Thyroid gland (tissue), 4 donors: ENCODE data around the gene SAFB2. TPM values are rescaled to one million over a fixed set of nuclear protein-coding genes. Genes with fewer than 3 reads are reported as not detected.
A peak's percentile ranks its signal among the peaks of the same experiment; 100 is the strongest.

Experiments
- DNase-seq, 2 donors: peaks; one replicate each; pipeline ENCODE4 v3.0.0-alpha.2; 2019
- H3K27ac ChIP-seq, 3 donors: fragments of 200-600 bp; sonication (generic); 1 replicate in 2 of 3; 2 replicates in 1 of 3; pipeline ENCODE4 v1.5.1; 2016 to 2019; ENCODE audit warnings: mild to moderate bottlenecking in 1 of 3, moderate library complexity in 1 of 3
- H3K27me3 ChIP-seq: fragments of 200-600 bp; sonication (generic); one replicate; pipeline ENCODE4 v1.5.1; 2019
- H3K36me3 ChIP-seq, 2 donors: fragments of 200-600 bp; sonication (generic); one replicate each; pipeline ENCODE4 v1.5.1; 2016 to 2019
- H3K4me1 ChIP-seq, 2 donors: fragments of 200-600 bp; sonication (generic); one replicate each; pipeline ENCODE4 v1.5.1; 2017 to 2019
- H3K4me3 ChIP-seq, 3 donors: fragments of 200-600 bp; sonication (generic); replicated peaks in 1 of 3; 1 replicate in 2 of 3; 2 replicates in 1 of 3; pipeline ENCODE4 v1.5.1; 2016; ENCODE audit warnings: mild to moderate bottlenecking in 1 of 3
- H3K9me3 ChIP-seq: fragments of 200-600 bp; sonication (generic); one replicate; pipeline ENCODE4 v1.5.1; 2017
- POLR2A ChIP-seq, 2 donors: fragments of 450-650 bp; IDR thresholded peaks; one replicate each; pipeline ENCODE4 v1.6.1; 2017; ENCODE audit warnings: antibody characterized with exemption in 2 of 2, mild to moderate bottlenecking in 2 of 2, moderate library complexity in 1 of 2
- WGBS, 2 donors: methylation state at CpG; one replicate each; pipeline ENCODE4 v1.1.5; 2017; 5-methylcytosine and 5-hydroxymethylcytosine counted together
- intact Hi-C: fragments of 100-400 bp; cut with DNase I; formaldehyde crosslinking; loops from one replicate; pipeline ENCODE4 v1.15.1; 2023
- total RNA-seq, 4 donors: library from RNA; depleted of rRNA; stranded (reverse); fragments of >200 nt; gene quantifications; one replicate each; pipeline ENCODE4 v1.2.3, GENCODE V29; 2016
- TF ChIP-seq, protein P1 (sequence below), 6 experiments: fragments of 200-600 bp in 3 of 6; fragments of 450-650 bp in 3 of 6; sonication (generic) in 3 of 6; IDR thresholded peaks; one replicate each; pipeline ENCODE4 v1.5.1; 2016 to 2019; ENCODE audit warnings: antibody characterized with exemption in 6 of 6, mild to moderate bottlenecking in 2 of 6, inconsistent platforms in 1 of 6, moderate library complexity in 1 of 6

SAFB2 gene
- total RNA-seq, 4 donors from 2014 or later, result 52.2 to 74.5 (median 65.3) TPM

DNA sequence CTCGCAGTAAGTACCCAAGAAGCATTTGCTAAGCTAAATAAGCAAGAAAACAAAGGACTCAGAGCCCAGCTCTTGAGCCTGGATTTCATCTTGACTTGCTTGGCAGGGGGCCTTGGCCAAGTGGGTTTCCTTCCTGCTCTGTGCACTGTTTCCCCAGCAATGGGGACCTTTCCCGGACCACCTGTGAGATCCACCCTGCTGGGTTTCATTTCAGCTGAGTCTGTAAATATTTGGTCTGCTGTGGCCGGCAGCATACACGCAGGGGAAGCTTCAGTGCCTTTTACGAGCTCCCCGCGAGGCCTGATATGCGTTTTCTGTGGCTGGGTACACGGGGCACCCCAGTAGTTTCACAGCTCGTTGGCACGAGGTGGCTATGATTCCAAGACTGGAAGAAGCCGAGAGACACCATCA is 42.4 kb downstream of the SAFB2 start:
- H3K27ac ChIP-seq, result peak overlapping the region in 2 of 3 donors; percentile 15 to 19
- H3K4me1 ChIP-seq, result peaks cover 13 to 42% of the 10 kb centered on the region in 2 donors
- 26 to 34% methylated on average over 12 of the region's 12 CpGs for WGBS, 2 donors
- no peaks in the 10 kb centered on the region for H3K27me3 ChIP-seq
- DNase-seq, result peak; percentile 65 to 76
- H3K4me3 ChIP-seq, result no peak overlapping the region
- no peaks in the 10 kb centered on the region for H3K36me3 ChIP-seq
- no peaks in the 10 kb centered on the region for H3K9me3 ChIP-seq
- intact Hi-C loops, result no loop called here
- no peak for TF ChIP-seq POLR2A (IDR thresholded peaks at IDR 0.05)
- TF ChIP-seq, protein P1, sequence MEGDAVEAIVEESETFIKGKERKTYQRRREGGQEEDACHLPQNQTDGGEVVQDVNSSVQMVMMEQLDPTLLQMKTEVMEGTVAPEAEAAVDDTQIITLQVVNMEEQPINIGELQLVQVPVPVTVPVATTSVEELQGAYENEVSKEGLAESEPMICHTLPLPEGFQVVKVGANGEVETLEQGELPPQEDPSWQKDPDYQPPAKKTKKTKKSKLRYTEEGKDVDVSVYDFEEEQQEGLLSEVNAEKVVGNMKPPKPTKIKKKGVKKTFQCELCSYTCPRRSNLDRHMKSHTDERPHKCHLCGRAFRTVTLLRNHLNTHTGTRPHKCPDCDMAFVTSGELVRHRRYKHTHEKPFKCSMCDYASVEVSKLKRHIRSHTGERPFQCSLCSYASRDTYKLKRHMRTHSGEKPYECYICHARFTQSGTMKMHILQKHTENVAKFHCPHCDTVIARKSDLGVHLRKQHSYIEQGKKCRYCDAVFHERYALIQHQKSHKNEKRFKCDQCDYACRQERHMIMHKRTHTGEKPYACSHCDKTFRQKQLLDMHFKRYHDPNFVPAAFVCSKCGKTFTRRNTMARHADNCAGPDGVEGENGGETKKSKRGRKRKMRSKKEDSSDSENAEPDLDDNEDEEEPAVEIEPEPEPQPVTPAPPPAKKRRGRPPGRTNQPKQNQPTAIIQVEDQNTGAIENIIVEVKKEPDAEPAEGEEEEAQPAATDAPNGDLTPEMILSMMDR (IDR thresholded peaks at IDR 0.05), result no peak

DNA sequence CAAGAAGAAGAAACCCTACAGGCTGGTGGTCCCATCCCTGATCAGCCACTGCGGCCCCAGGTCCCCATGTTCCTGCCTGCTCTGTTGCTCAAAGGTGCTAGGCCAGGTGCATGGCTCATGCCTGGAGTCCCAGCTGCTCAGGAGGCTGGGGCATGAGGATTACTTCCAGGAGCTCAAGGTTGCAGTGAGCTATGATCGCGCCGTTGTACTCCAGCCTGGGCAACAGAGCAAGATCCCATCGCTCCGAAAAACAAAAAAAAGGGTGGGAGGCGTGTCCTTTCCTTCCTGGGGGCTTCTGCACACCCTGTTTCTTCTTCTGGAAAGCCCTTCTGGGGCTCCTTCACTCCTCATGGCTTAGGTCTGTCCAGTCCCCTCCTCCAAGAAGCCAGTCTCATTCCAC is 42.9 kb downstream of the SAFB2 start:
- peak overlapping the region in 1 of 3 donors; percentile 15 for H3K27ac ChIP-seq
- WGBS, 2 donors, result 84 to 94% methylated on average over 6 to 7 of the region's 7 CpGs

DNA sequence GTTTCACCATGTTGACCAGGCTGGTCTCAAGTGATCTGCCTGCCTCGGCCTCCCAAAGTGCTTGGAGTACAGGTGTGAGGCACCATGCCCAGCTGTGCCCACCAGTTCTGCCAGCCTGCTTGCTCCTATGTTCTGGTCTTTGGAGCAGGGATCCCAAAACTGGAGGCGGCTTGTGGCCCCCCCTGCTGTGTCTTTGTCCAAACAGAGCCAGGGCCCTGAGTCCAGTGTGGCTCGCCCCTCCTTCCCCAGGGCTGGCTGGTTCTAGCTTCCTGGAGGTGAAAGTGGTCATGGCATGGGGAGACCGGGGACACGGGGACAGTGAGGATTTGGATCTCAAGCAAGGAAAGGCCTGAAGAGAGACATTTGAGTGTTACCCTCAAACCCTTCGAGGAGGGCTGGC is 43.3 kb downstream of the SAFB2 start:
- intact Hi-C loops, result loop anchor here (5.0 kb wide), 1 partner anchor 532 kb away; no protein-coding TSS in a partner anchor
- H3K36me3 ChIP-seq, result no peaks in the 10 kb centered on the region
- H3K4me3 ChIP-seq, result no peak overlapping the region
- 82 to 90% methylated on average over 6 of the region's 6 CpGs for WGBS, 2 donors
- H3K9me3 ChIP-seq, result no peaks in the 10 kb centered on the region
- DNase-seq, result no peak
- peak overlapping the region in 1 of 3 donors; percentile 15 for H3K27ac ChIP-seq
- peaks cover 13 to 40% of the 10 kb centered on the region in 2 donors for H3K4me1 ChIP-seq
- no peaks in the 10 kb centered on the region for H3K27me3 ChIP-seq
- TF ChIP-seq, protein P1 (IDR thresholded peaks at IDR 0.05), result no peak
- no peak for TF ChIP-seq POLR2A (IDR thresholded peaks at IDR 0.05)

More for the DNA sequence above, 42.9 kb downstream of the SAFB2 start:
- Histone ChIP-seq H3K27me3 (no peaks in the 10 kb centered on the region), H3K9me3 (no peaks in the 10 kb centered on the region), H3K4me1 (peaks cover 13 to 40% of the 10 kb centered on the region in 2 donors), H3K36me3 (no peaks in the 10 kb centered on the region), H3K4me3 (no peak overlapping the region)
- no peak for TF ChIP-seq POLR2A (IDR thresholded peaks at IDR 0.05)
- TF ChIP-seq, protein P1 (IDR thresholded peaks at IDR 0.05), result no peak
- no peak for DNase-seq
- intact Hi-C loops, result loop anchor here (5.0 kb wide), 1 partner anchor 532 kb away; no protein-coding TSS in a partner anchor

DNA sequence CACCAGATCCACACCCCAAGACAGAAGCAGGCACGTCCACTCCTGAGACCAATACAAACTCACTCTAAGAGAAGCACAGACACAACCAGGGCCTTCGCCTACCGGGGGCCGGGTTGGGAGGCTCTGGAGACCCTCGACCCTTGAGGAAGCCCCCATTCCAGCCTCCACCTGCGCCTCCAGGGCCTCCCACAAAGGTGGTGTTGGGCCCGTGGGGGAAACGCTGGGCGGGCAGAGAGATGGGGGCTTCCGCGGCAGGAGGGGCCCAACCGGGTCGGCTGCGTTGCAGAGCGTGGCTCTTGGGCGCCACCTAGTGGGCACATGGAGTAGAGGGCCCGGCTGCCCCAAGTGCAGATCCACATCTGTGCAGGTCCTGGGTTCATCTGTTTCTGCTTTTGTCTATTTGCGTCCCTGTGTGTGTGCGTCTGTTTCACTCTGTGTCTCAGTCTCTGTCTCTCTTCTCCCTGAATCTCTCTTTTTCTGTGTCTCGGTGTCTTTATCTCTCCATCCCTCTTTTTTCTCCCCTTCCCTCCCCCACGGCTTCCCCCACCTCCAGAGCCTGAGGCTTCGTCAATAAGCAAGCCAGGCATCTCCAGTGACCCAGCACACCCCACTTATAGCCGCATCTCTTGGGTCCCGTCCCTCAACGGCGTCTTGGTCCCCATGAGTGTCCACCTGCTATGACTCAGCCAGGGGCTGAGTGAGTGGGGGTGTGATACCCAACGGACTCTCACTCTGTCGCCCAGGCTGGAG is 44.3 kb downstream of the SAFB2 start:
- DNase-seq, result peak; percentile 54 to 61
- no peak for TF ChIP-seq POLR2A (IDR thresholded peaks at IDR 0.05)
- TF ChIP-seq, protein P1 (IDR thresholded peaks at IDR 0.05), result peak; percentile 80 to 99 (median 92)
- no peaks in the 10 kb centered on the region for H3K36me3 ChIP-seq
- H3K27me3 ChIP-seq, result no peaks in the 10 kb centered on the region
- H3K4me1 ChIP-seq, result peaks cover 13 to 34% of the 10 kb centered on the region in 2 donors
- H3K27ac ChIP-seq, result no peak overlapping the region
- intact Hi-C loops, result loop anchor here (5.0 kb wide), 1 partner anchor 531 kb away; no protein-coding TSS in a partner anchor
- WGBS, 2 donors, result 24 to 26% methylated on average over 25 to 27 of the region's 28 CpGs
- H3K9me3 ChIP-seq, result no peaks in the 10 kb centered on the region
- H3K4me3 ChIP-seq, result no peak overlapping the region

DNA sequence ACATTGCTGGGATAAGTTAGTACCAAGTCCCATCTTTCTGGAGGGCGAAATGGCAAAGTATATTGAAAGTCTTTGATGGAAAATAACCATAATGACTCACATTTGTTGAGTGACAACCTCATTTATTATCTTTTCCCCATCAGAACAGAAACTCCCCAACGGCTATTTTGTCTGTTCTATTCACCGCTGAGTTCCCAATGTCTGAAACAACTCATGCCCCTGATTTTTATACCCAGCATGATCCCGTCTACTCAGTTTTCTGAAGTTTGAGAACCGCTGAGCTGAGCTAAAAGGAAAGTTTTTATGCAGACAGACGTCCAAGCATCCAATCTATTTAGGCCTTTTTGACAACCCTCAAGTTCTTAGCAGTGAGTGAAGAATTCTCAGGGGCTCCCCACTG is 47.0 kb downstream of the SAFB2 start:
- intact Hi-C loops, result loop anchor here (5.0 kb wide), 1 partner anchor 528 kb away; no protein-coding TSS in a partner anchor
- no peak overlapping the region for H3K27ac ChIP-seq
- 88 to 91% methylated on average over 6 of the region's 6 CpGs for WGBS, 2 donors

More for the DNA sequence above, 47.0 kb downstream of the SAFB2 start:
- no peaks in the 10 kb centered on the region for H3K36me3 ChIP-seq
- DNase-seq, result no peak
- peaks cover 7 to 22% of the 10 kb centered on the region in 2 donors for H3K4me1 ChIP-seq
- TF ChIP-seq POLR2A (IDR thresholded peaks at IDR 0.05), result no peak
- TF ChIP-seq, protein P1 (IDR thresholded peaks at IDR 0.05), result no peak
- no peaks in the 10 kb centered on the region for H3K9me3 ChIP-seq
- no peaks in the 10 kb centered on the region for H3K27me3 ChIP-seq
- H3K4me3 ChIP-seq, result no peak overlapping the region
